ENCODE measurements around the gene LRRC4C.

The LRRC4C gene

GRCh38 chr11:40139066-40139465 lies 1320.4 kb downstream of the LRRC4C start:
- DNase-seq, result no peak

GRCh38 chr11:40134820-40135570 lies 1324.5 kb downstream of the LRRC4C start:
- no peak for DNase-seq

GRCh38 chr11:40133498-40133897 lies 1326.0 kb downstream of the LRRC4C start:
- no peak for DNase-seq

- DNase-seq, result no peak
Measured at GRCh38 chr11:40132912-40133311, 1326.5 kb downstream of the LRRC4C start.

- no peak for DNase-seq
Measured at GRCh38 chr11:40130427-40130826, 1329.0 kb downstream of the LRRC4C start.

GRCh38 chr11:40129266-40129665 lies 1330.2 kb downstream of the LRRC4C start:
- DNase-seq, result no peak

- no peak for DNase-seq
Measured at GRCh38 chr11:40125054-40125453, 1334.4 kb downstream of the LRRC4C start.

GRCh38 chr11:40119661-40120060 lies 1339.8 kb downstream of the LRRC4C start:
- no peak for DNase-seq

GRCh38 chr11:40118780-40119179 lies 1340.7 kb downstream of the LRRC4C start:
- DNase-seq, result no peak

GRCh38 chr11:40118026-40118425 lies 1341.4 kb downstream of the LRRC4C start:
- no peak for DNase-seq

GRCh38 chr11:40104941-40105550 lies 1354.4 kb downstream of the LRRC4C start:
- DNase-seq, result no peak

- DNase-seq, result no peak
Measured at GRCh38 chr11:40100781-40101180, 1358.7 kb downstream of the LRRC4C start.

GRCh38 chr11:40100162-40100553 lies 1359.3 kb downstream of the LRRC4C start:
- DNase-seq, result no peak

- no peak for DNase-seq
Measured at GRCh38 chr11:40099426-40100161, 1359.9 kb downstream of the LRRC4C start.

- DNase-seq, result no peak
Measured at GRCh38 chr11:40095446-40095845, 1364.0 kb downstream of the LRRC4C start.

- no peak for DNase-seq
Measured at GRCh38 chr11:40094954-40095353, 1364.5 kb downstream of the LRRC4C start.

GRCh38 chr11:40080434-40080833 lies 1379.0 kb downstream of the LRRC4C start:
- no peak for DNase-seq
